Esophagus (tissue), 2 donors: ENCODE measurements around the gene COL18A1. TPM values are rescaled to one million over a fixed set of nuclear protein-coding genes. Genes with fewer than 3 reads are reported as not detected.

Experiments used
- H3K27ac ChIP-seq, 2 donors: one replicate each; pipeline ENCODE4 v1.5.1; 2013; ENCODE audit warnings: low read depth in 2 of 2, mild to moderate bottlenecking in 2 of 2, inconsistent platforms in 1 of 2, low read length in 1 of 2, moderate library complexity in 1 of 2
- H3K27me3 ChIP-seq, 2 donors: one replicate each; pipeline ENCODE4 v1.6.1; 2013; ENCODE audit warnings: low read length in 2 of 2, control low read depth in 1 of 2, mild to moderate bottlenecking in 1 of 2; ENCODE audit not compliant: insufficient read depth in 2 of 2, control insufficient read depth in 1 of 2
- H3K36me3 ChIP-seq, 2 donors: one replicate each; pipeline ENCODE4 v1.6.1; 2013; ENCODE audit warnings: low read length in 1 of 2; ENCODE audit not compliant: control insufficient read depth in 2 of 2, insufficient read depth in 2 of 2
- H3K4me1 ChIP-seq, 2 donors: one replicate each; pipeline ENCODE4 v1.6.1; 2013; ENCODE audit warnings: low read length in 1 of 2; ENCODE audit not compliant: control insufficient read depth in 2 of 2, insufficient read depth in 2 of 2
- H3K4me3 ChIP-seq, 2 donors: one replicate each; pipeline ENCODE4 v1.5.1; 2013; ENCODE audit warnings: low read length in 2 of 2, mild to moderate bottlenecking in 2 of 2, low read depth in 1 of 2, moderate library complexity in 1 of 2
- H3K9me3 ChIP-seq, 2 donors: one replicate each; pipeline ENCODE4 v1.6.1; 2013; ENCODE audit warnings: mild to moderate bottlenecking in 2 of 2, low read depth in 1 of 2, low read length in 1 of 2, moderate library complexity in 1 of 2; ENCODE audit not compliant: control insufficient read depth in 2 of 2, insufficient read depth in 1 of 2
- WGBS, 2 donors: extraction: QIAGEN DNeasy Blood & Tissue Kit; methylation state at CpG; one replicate each; pipeline ENCODE4 v1.1.7; 2013; 5-methylcytosine and 5-hydroxymethylcytosine counted together
- polyA plus RNA-seq, 2 donors: library from polyadenylated mRNA; stranded (reverse); fragments of 200-250 nt; gene quantifications; one replicate each; pipeline ENCODE4 v1.2.3, GENCODE V29; 2013
- donor health status: healthy with polysubstance abuse.
- donor health status: Bipolar disorder and iron deficiency.

COL18A1 gene
- polyA plus RNA-seq, 2 donors, result 29.7 to 29.9 TPM

GRCh38 chr21:45406801-45407628 is 2.0 kb downstream of the COL18A1 start:
- WGBS, 2 donors, result 58 to 73% methylated on average over 17 of the region's 17 CpGs
- Histone ChIP-seq H3K27me3 (no peaks in the 10 kb centered on the region), H3K4me1 (peaks cover 20 to 38% of the 10 kb centered on the region in 2 donors), H3K4me3 (peak overlapping the region in 1 of 2 donors; percentile 54), H3K36me3 (no peaks in the 10 kb centered on the region), H3K27ac (peak overlapping the region in 1 of 2 donors; percentile 33), H3K9me3 (no peaks in the 10 kb centered on the region)

DNA sequence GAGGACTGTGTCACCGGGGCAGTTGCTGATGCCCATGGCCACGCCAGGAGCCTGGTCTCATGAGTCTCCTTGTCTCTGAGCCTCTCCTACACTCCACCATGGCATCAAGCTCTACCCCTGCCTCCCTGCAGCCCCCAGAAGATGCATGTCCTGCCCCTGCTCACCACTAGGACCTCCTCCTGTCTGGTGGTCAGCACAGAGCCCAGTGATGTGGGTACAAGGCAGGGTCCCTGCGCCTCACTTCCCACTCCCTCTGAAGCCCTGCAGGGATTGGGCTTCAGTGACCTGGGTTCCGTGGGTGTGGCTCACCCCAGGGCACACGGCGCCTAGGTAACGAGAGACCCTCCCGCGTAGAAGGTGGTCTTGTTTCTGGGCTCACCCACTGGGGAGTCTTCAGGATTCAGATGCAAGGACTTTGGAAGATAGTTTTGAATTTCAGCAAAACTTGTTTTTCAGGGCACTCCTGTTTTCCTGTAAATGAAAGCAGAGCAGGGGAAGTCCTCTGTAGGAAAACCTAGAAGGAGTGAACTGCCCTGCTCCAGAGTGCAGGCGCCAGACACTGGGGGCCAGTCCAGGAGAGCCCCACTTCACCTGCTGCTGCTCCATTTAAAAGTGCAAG is 2.8 kb downstream of the COL18A1 start:
- no peak overlapping the region for H3K27ac ChIP-seq
- no peaks in the 10 kb centered on the region for H3K9me3 ChIP-seq
- no peak overlapping the region for H3K4me3 ChIP-seq
- no peaks in the 10 kb centered on the region for H3K27me3 ChIP-seq
- 61 to 62% methylated on average over 10 of the region's 10 CpGs for WGBS, 2 donors
- peaks cover 20 to 38% of the 10 kb centered on the region in 2 donors for H3K4me1 ChIP-seq
- H3K36me3 ChIP-seq, result no peaks in the 10 kb centered on the region

- H3K9me3 ChIP-seq, result no peaks in the 10 kb centered on the region
- 55 to 57% methylated on average over 10 of the region's 10 CpGs for WGBS, 2 donors
- no peak overlapping the region for H3K27ac ChIP-seq
- H3K27me3 ChIP-seq, result no peaks in the 10 kb centered on the region
- H3K36me3 ChIP-seq, result no peaks in the 10 kb centered on the region
- H3K4me3 ChIP-seq, result no peak overlapping the region
- H3K4me1 ChIP-seq, result peaks cover 20 to 38% of the 10 kb centered on the region in 2 donors
Measured at GRCh38 chr21:45408271-45408791, 3.4 kb downstream of the COL18A1 start.

DNA sequence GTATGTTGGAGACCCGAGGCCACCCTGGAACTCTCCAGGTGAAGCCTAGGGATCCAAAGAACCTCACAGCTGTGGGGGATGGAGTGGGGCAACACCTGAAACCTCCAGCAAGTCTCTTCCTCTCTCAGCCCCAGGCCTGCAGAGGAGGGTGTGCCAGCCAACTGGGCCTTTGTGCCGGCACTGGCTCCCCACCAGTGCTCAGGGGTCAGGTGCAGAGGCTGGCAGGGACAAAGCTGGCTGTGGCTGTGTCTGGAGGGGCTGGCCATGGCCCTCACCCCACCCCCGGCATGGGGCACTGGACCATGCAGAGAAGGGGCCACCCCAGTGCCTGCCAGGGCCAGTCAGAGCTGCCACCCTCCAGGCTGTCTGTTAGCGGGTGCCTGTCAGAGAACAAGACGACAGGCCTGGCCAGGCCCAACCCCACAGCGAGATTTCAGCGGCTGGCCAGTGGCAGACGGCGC is 3.9 kb downstream of the COL18A1 start:
- H3K4me1 ChIP-seq, result peaks cover 20 to 38% of the 10 kb centered on the region in 2 donors
- H3K4me3 ChIP-seq, result no peak overlapping the region
- H3K27me3 ChIP-seq, result no peaks in the 10 kb centered on the region
- no peaks in the 10 kb centered on the region for H3K36me3 ChIP-seq
- H3K9me3 ChIP-seq, result no peaks in the 10 kb centered on the region
- 48 to 54% methylated on average over 9 of the region's 9 CpGs for WGBS, 2 donors
- H3K27ac ChIP-seq, result peak overlapping the region in 1 of 2 donors; percentile 17

DNA sequence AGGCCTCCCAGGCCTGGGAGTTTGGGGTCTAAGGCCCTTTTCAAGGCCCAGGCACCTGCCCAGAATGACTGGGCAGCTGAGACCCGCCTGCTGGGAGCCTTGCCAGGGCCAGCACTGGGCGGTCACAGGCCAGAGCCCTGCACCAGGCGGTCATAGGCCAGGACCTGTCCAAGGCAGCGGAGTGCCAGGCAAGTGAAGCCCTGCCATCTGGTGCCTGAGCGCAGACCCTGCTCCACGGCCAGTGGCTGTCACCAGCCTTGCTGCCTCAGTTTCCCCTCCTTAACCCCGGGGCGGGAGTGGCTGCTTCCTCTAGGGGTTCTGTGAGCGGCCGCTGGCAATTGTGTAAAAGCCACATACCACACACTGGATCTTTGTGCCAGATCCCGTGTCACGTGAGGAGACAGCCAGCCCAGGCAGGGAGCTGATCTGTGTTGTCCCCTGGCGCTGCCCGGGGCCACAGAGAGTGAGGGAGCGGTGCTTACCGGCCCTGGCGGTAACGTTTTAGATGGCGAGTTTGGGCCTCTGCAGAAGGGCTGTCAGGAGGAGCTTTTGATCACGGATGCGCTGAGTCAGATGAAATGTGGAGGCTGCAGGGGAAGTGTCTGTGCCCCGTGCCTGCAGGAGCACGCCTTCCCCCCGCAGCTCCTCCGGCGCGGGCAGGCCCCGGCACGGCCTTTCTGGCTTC is 4.6 kb downstream of the COL18A1 start:
- WGBS, 2 donors, result 51 to 63% methylated on average over 25 to 29 of the region's 29 CpGs
- H3K27me3 ChIP-seq, result no peaks in the 10 kb centered on the region
- H3K27ac ChIP-seq, result peak overlapping the region; percentile 17 to 66
- no peaks in the 10 kb centered on the region for H3K36me3 ChIP-seq
- no peak overlapping the region for H3K4me3 ChIP-seq
- H3K4me1 ChIP-seq, result peaks cover 20 to 33% of the 10 kb centered on the region in 2 donors
- no peaks in the 10 kb centered on the region for H3K9me3 ChIP-seq

DNA sequence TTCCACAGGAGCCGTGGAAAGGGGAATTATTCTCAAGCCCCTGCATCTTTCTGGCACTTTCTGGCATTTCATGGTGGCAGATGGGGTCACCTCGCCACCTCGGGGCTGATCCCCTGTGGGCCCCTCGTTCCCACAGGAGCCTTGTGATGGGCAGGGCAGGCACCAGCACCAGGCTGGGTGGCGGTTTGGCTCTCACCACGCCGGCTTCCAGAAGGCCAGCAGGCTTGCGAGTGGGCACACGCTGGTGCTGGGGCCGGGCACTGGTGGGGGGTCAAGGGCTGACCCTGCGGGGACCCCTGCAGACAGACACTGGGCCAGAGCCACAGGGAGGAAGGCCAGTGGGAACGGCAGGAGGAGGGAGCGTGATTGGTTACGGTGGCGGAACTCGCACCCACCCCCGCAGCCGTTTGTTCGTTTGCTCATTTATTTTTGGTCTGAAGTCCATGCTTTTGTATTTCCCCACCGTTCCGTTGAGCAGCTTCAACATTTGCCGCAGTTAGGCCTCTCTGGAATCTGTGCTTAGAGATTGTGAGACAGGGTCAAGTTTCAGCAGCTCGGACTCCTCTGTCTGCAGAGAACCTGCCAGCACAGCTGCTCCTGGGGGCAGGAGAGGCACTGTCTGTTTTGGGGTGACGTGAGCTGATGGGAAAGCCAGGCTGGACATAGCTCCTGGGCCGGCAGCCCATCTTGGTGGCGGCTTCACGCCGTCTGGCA is 5.3 kb downstream of the COL18A1 start:
- Histone ChIP-seq H3K4me3 (no peak overlapping the region), H3K27me3 (no peaks in the 10 kb centered on the region), H3K27ac (peak overlapping the region; percentile 35 to 50), H3K4me1 (peaks cover 20 to 33% of the 10 kb centered on the region in 2 donors), H3K9me3 (no peaks in the 10 kb centered on the region), H3K36me3 (no peaks in the 10 kb centered on the region)
- 46 to 48% methylated on average over 27 to 28 of the region's 28 CpGs for WGBS, 2 donors

- Histone ChIP-seq H3K9me3 (no peaks in the 10 kb centered on the region), H3K27me3 (no peaks in the 10 kb centered on the region), H3K4me3 (no peak overlapping the region), H3K4me1 (peaks cover 20 to 33% of the 10 kb centered on the region in 2 donors), H3K36me3 (no peaks in the 10 kb centered on the region), H3K27ac (peak overlapping the region in 1 of 2 donors; percentile 38)
- 61 to 76% methylated on average over 31 of the region's 31 CpGs for WGBS, 2 donors
Measured at GRCh38 chr21:45410865-45411809, 6.2 kb downstream of the COL18A1 start.

- Histone ChIP-seq H3K9me3 (no peaks in the 10 kb centered on the region), H3K4me1 (peaks cover 20 to 33% of the 10 kb centered on the region in 2 donors), H3K4me3 (no peak overlapping the region), H3K27ac (no peak overlapping the region), H3K27me3 (no peaks in the 10 kb centered on the region), H3K36me3 (no peaks in the 10 kb centered on the region)
- 72 to 84% methylated on average over 16 to 18 of the region's 18 CpGs for WGBS, 2 donors
Measured at GRCh38 chr21:45411810-45412206, 6.8 kb downstream of the COL18A1 start.
